ENCODE results near the gene CASK. TPM values are rescaled to one million over a fixed set of nuclear protein-coding genes. Genes with fewer than 3 reads are reported as not detected.
"Not testable (repeated sequence)": the region's sequence is repeated elsewhere in the genome, so short reads cannot be mapped to it uniquely, and the experiment has no call there.

CASK gene
- total and polyA plus RNA-seq, 4 donors, result 10.6 to 51.1 (median 26.0) TPM

DNA sequence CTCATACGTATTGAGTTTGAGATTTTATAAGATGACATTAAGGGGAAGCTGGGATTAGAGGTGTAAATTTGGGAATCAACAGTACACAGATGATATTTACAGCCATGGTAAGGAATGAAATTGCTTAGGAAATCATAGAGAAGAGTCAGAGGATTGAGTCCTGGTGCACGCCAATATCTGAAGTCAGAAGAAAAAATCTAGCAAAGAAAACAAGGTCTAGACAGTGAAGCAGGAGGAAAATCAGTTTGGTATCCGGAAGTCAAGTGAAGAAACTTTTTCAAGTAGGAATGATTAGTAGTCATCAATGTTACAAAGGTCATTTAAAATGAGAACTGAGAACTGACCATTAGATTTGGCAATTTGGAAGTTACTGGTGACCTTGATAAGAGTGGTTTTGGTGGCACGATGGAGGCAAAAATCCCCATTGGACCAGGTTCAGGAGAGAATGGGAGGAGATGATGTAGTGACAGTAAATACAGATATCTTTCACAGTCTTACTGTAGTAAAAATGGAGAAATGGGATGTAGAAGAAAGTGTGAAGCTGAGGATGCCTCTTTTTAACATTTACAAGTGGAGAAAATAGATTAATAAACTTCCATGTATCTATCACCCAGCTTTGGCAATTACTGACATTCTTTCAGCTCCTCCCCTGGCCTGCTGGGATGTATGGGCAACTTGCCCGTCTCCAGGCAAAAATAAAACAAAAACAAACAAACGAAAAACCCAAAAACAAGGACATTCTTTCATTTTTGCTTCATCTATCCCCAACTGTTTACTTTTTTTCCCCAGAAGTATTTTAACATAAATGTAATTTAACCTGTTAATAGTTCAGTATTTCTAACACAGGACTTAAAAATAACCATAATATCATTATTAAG, 245.9 kb downstream of the CASK start:
- no peak overlapping the region for H3K4me3 ChIP-seq (ENCODE audit: low read length in 2 of 2)
- WGBS, 2 donors, result 36 to 47% methylated on average over 6 of the region's 6 CpGs
- intact Hi-C loops (cut with DNase I), result no loop called here
- H3K27me3 ChIP-seq (ENCODE audit: control insufficient read depth in 1 of 2, insufficient read depth in 2 of 2, low read length in 1 of 2), result no peaks in the 10 kb centered on the region
- no peak for DNase-seq
- no peak for ATAC-seq (ENCODE audit: low FRiP score)
- H3K36me3 ChIP-seq (ENCODE audit: control insufficient read depth in 1 of 2, insufficient read depth in 2 of 2, low read length in 1 of 2), result no peaks in the 10 kb centered on the region
- H3K27ac ChIP-seq (ENCODE audit: low read depth in 1 of 2, low read length in 2 of 2), result no peak overlapping the region
- H3K9me3 ChIP-seq (ENCODE audit: control insufficient read depth, low read length), result no peaks in the 10 kb centered on the region
- no peaks in the 10 kb centered on the region for H3K4me1 ChIP-seq (ENCODE audit: control insufficient read depth in 1 of 2, insufficient read depth in 2 of 2, low read length in 2 of 2)

DNA sequence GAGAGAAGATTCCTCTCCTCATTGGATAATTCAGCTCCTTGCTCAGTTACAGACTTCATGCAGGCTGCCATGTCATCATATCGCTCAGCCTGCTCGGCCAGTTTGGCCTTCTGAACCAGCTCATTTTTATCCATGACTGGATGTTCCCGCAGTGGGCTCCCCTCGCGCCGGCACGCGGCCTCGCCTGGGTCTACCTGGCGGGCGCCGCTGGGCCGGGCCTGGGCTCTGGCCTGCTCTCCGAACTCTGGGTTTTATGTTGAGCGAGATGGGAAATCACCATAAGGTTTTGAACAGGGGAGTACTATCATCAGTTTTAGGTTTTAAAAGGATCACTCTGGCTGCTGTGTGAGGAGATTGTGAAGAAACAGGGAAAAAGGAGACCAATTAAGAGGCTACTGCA, 247.0 kb downstream of the CASK start:
- intact Hi-C loops (cut with DNase I); ATAC-seq (ENCODE audit: low FRiP score); H3K4me3 ChIP-seq (ENCODE audit: low read length in 2 of 2); DNase-seq; H3K9me3 ChIP-seq (ENCODE audit: control insufficient read depth, low read length); H3K27ac ChIP-seq (ENCODE audit: low read depth in 1 of 2, low read length in 2 of 2); H3K4me1 ChIP-seq (ENCODE audit: control insufficient read depth in 1 of 2, insufficient read depth in 2 of 2, low read length in 2 of 2); H3K36me3 ChIP-seq (ENCODE audit: control insufficient read depth in 1 of 2, insufficient read depth in 2 of 2, low read length in 1 of 2); H3K27me3 ChIP-seq (ENCODE audit: control insufficient read depth in 1 of 2, insufficient read depth in 2 of 2, low read length in 1 of 2): not testable (repeated sequence)
- WGBS, 2 donors, result 88 to 98% methylated on average over 15 of the region's 15 CpGs

- ATAC-seq (ENCODE audit: low FRiP score) (no peak), DNase-seq (no peak)
- Histone ChIP-seq H3K9me3 (ENCODE audit: control insufficient read depth, low read length) (no peaks in the 10 kb centered on the region), H3K4me3 (ENCODE audit: low read length in 2 of 2) (no peak overlapping the region), H3K4me1 (ENCODE audit: control insufficient read depth in 1 of 2, insufficient read depth in 2 of 2, low read length in 2 of 2) (no peaks in the 10 kb centered on the region), H3K27me3 (ENCODE audit: control insufficient read depth in 1 of 2, insufficient read depth in 2 of 2, low read length in 1 of 2) (no peaks in the 10 kb centered on the region), H3K36me3 (ENCODE audit: control insufficient read depth in 1 of 2, insufficient read depth in 2 of 2, low read length in 1 of 2) (no peaks in the 10 kb centered on the region), H3K27ac (ENCODE audit: low read depth in 1 of 2, low read length in 2 of 2) (no peak overlapping the region)
- WGBS, 2 donors, result 75 to 97% methylated on average over 1 of the region's 1 CpG
- intact Hi-C loops (cut with DNase I), result no loop called here
Observed at GRCh38 chrX:41672643-41673042, 250.7 kb downstream of the CASK start.

DNA sequence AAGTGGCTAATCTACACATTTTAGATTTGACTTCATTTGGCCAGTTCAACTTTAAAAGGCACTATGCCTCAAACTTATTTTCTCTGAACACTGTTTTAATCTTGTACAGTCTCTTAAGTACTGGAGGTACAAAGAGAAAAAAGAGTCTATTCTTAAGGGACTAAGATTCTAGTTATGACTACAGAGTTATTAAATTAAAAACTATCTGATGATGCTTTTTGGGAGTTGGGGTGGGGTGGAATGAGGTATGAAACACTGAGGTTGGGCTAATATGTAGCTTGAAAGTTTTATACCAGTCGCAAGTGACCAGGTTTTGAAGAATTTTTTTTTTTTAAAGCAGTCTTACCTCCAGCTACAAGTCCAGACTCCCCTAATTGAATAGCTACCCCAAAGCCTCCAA, 252.3 kb downstream of the CASK start:
- intact Hi-C loops (cut with DNase I), result no loop called here
- Histone ChIP-seq H3K9me3 (ENCODE audit: control insufficient read depth, low read length) (no peaks in the 10 kb centered on the region), H3K4me1 (ENCODE audit: control insufficient read depth in 1 of 2, insufficient read depth in 2 of 2, low read length in 2 of 2) (no peaks in the 10 kb centered on the region), H3K27me3 (ENCODE audit: control insufficient read depth in 1 of 2, insufficient read depth in 2 of 2, low read length in 1 of 2) (no peaks in the 10 kb centered on the region), H3K36me3 (ENCODE audit: control insufficient read depth in 1 of 2, insufficient read depth in 2 of 2, low read length in 1 of 2) (no peaks in the 10 kb centered on the region), H3K4me3 (ENCODE audit: low read length in 2 of 2) (no peak overlapping the region), H3K27ac (ENCODE audit: low read depth in 1 of 2, low read length in 2 of 2) (no peak overlapping the region)
- ATAC-seq (ENCODE audit: low FRiP score), result no peak
- no peak for DNase-seq
- WGBS, 2 donors, result 88 to 95% methylated on average over 1 of the region's 1 CpG

DNA sequence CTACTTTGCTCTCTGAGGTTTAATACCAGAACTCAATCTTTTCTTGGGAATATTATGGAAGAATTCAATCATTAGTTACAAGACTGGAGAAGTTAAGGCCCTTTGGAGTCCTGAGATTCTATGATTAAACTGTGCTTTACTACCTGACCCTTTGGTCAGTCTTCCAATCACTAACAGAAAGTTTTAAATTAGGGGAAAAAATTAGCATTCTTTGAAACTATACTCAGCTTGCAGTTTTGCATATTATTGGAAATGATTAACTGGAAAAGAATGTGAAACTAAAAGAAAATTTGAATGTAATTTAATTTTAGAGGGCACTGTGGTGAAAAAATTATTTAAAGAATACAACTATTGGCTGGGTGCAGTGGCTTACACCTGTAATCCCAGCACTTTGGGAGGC, 253.2 kb downstream of the CASK start:
- Histone ChIP-seq H3K4me1 (ENCODE audit: control insufficient read depth in 1 of 2, insufficient read depth in 2 of 2, low read length in 2 of 2) (no peaks in the 10 kb centered on the region), H3K36me3 (ENCODE audit: control insufficient read depth in 1 of 2, insufficient read depth in 2 of 2, low read length in 1 of 2) (no peaks in the 10 kb centered on the region), H3K4me3 (ENCODE audit: low read length in 2 of 2) (no peak overlapping the region), H3K27me3 (ENCODE audit: control insufficient read depth in 1 of 2, insufficient read depth in 2 of 2, low read length in 1 of 2) (no peaks in the 10 kb centered on the region), H3K27ac (ENCODE audit: low read depth in 1 of 2, low read length in 2 of 2) (no peak overlapping the region), H3K9me3 (ENCODE audit: control insufficient read depth, low read length) (no peaks in the 10 kb centered on the region)
- DNase-seq (no peak), ATAC-seq (ENCODE audit: low FRiP score) (no peak)
- intact Hi-C loops (cut with DNase I), result no loop called here

DNA sequence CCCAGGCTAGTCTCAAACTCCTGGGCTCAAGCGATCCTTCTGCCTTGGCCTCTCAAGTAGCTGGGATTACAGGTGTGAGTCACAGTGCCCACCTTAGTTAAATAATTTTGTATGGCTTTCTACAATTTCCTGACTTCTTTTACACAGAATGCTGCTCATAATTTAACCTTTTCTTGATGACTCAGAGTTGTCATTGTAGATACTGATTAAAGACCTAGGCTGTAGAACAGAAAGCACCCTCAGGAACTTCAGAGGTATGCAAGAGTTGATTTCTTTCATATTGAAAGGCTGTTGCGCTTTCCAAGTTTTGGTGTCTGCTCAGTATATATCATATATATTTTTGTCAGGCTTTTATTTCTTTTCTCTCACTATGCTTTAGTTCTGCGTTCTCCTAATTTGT, 255.7 kb downstream of the CASK start:
- intact Hi-C loops (cut with DNase I), result no loop called here
- ATAC-seq (ENCODE audit: low FRiP score) (no peak), DNase-seq (no peak)
- Histone ChIP-seq H3K9me3 (ENCODE audit: control insufficient read depth, low read length) (no peaks in the 10 kb centered on the region), H3K36me3 (ENCODE audit: control insufficient read depth in 1 of 2, insufficient read depth in 2 of 2, low read length in 1 of 2) (no peaks in the 10 kb centered on the region), H3K27me3 (ENCODE audit: control insufficient read depth in 1 of 2, insufficient read depth in 2 of 2, low read length in 1 of 2) (no peaks in the 10 kb centered on the region), H3K4me1 (ENCODE audit: control insufficient read depth in 1 of 2, insufficient read depth in 2 of 2, low read length in 2 of 2) (no peaks in the 10 kb centered on the region), H3K4me3 (ENCODE audit: low read length in 2 of 2) (no peak overlapping the region), H3K27ac (ENCODE audit: low read depth in 1 of 2, low read length in 2 of 2) (no peak overlapping the region)
- WGBS, 2 donors, result 89 to 99% methylated on average over 3 of the region's 3 CpGs

- no peak for DNase-seq
- ATAC-seq (ENCODE audit: low FRiP score), result peak; percentile 57
- H3K36me3 ChIP-seq (ENCODE audit: control insufficient read depth in 1 of 2, insufficient read depth in 2 of 2, low read length in 1 of 2), result no peaks in the 10 kb centered on the region
- no peak overlapping the region for H3K27ac ChIP-seq (ENCODE audit: low read depth in 1 of 2, low read length in 2 of 2)
- H3K4me3 ChIP-seq (ENCODE audit: low read length in 2 of 2), result no peak overlapping the region
- H3K4me1 ChIP-seq (ENCODE audit: control insufficient read depth in 1 of 2, insufficient read depth in 2 of 2, low read length in 2 of 2), result peaks cover under 1 to 2% of the 10 kb centered on the region in 2 donors
- intact Hi-C loops (cut with DNase I), result no loop called here
- 2 to 31% methylated on average over 1 of the region's 1 CpG for WGBS, 2 donors
- no peaks in the 10 kb centered on the region for H3K27me3 ChIP-seq (ENCODE audit: control insufficient read depth in 1 of 2, insufficient read depth in 2 of 2, low read length in 1 of 2)
- no peaks in the 10 kb centered on the region for H3K9me3 ChIP-seq (ENCODE audit: control insufficient read depth, low read length)
Observed at GRCh38 chrX:41666251-41666650, 257.1 kb downstream of the CASK start.

DNA sequence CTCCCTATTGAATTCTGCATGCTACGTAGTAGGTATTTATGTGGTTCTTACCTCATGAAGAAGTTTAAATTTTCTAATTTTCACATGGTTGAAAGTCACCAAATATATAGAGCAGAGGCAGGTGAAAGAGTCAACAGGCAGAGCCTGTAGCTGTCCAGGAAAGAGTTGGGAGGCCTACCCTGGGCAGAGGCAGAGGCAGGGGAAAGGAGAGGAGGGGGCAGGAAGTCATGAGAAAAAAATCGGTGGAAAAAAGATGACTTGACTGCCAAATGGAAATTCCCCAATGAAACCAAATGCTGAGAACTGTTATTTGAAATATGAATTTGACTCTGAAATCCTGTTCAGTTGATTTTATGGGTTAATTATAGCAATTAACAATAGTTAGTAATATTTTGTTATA, 257.7 kb downstream of the CASK start:
- WGBS, 2 donors, result 23 to 47% methylated on average over 2 of the region's 2 CpGs
- intact Hi-C loops (cut with DNase I), result no loop called here
- no peak for DNase-seq
- no peak for ATAC-seq (ENCODE audit: low FRiP score)
- Histone ChIP-seq H3K27ac (ENCODE audit: low read depth in 1 of 2, low read length in 2 of 2) (no peak overlapping the region), H3K4me3 (ENCODE audit: low read length in 2 of 2) (no peak overlapping the region), H3K27me3 (ENCODE audit: control insufficient read depth in 1 of 2, insufficient read depth in 2 of 2, low read length in 1 of 2) (no peaks in the 10 kb centered on the region), H3K36me3 (ENCODE audit: control insufficient read depth in 1 of 2, insufficient read depth in 2 of 2, low read length in 1 of 2) (no peaks in the 10 kb centered on the region), H3K4me1 (ENCODE audit: control insufficient read depth in 1 of 2, insufficient read depth in 2 of 2, low read length in 2 of 2) (peaks cover 2 to 3% of the 10 kb centered on the region in 2 donors), H3K9me3 (ENCODE audit: control insufficient read depth, low read length) (no peaks in the 10 kb centered on the region)

- Histone ChIP-seq H3K27me3 (ENCODE audit: control insufficient read depth in 1 of 2, insufficient read depth in 2 of 2, low read length in 1 of 2) (no peaks in the 10 kb centered on the region), H3K27ac (ENCODE audit: low read depth in 1 of 2, low read length in 2 of 2) (no peak overlapping the region), H3K9me3 (ENCODE audit: control insufficient read depth, low read length) (no peaks in the 10 kb centered on the region), H3K4me3 (ENCODE audit: low read length in 2 of 2) (no peak overlapping the region), H3K4me1 (ENCODE audit: control insufficient read depth in 1 of 2, insufficient read depth in 2 of 2, low read length in 2 of 2) (peaks cover 2 to 3% of the 10 kb centered on the region in 2 donors), H3K36me3 (ENCODE audit: control insufficient read depth in 1 of 2, insufficient read depth in 2 of 2, low read length in 1 of 2) (no peaks in the 10 kb centered on the region)
- ATAC-seq (ENCODE audit: low FRiP score) (no peak), DNase-seq (no peak)
- intact Hi-C loops (cut with DNase I), result no loop called here
Observed at GRCh38 chrX:41664908-41665307, 258.4 kb downstream of the CASK start.

Measured in aorta (tissue), 5 donors.